ENCODE measurements around the gene HES2. TPM values are rescaled to one million over a fixed set of nuclear protein-coding genes. Genes with fewer than 3 reads are reported as not detected.

Gene HES2
- total and polyA plus RNA-seq, 9 of the 15 experiments (the other 6 are each of a cell fraction or from before 2014, with no cell fraction given), result 0.05 to 0.18 (median 0.07) TPM; not detected in 4

DNA sequence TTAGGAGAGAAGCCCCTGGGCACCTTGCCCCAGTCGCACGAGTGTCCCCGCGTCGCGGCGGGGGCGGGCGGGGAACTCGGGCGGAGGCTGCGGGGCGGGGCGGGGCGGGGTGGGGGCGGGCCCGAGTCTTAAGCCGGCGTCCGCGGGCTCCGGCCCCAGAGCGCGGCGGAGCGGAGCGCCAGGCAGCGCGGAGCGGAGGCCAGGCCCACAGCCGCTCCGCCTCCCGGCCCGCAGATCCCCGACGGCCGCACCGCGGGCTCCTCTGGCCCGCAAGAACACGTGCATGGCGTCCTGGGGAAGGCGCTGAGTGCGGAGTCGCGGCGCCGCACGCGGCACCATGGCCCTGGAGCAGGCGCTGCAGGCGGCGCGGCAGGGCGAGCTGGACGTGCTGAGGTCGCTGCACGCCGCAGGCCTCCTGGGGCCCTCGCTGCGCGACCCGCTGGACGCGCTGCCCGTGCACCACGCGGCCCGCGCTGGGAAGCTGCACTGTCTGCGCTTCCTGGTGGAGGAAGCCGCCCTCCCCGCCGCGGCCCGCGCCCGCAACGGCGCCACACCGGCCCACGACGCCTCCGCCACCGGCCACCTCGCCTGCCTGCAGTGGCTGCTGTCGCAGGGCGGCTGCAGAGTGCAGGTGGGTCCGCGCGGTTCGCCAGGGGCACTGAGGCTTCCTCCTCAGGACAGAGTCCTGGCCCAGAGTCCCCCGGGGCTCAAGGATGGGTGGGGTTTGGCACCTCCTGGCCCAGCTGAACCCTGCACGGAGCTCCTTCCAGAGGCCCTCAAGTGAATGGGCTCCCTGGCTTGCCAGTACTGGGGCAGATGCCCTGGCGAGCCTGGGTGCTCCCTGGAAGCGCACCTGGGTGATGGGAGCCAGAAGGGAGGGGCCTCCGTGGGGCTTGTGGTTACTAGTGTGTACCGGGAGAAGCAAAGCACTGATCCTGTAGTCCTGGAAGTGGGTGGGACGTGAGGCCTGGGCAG is 5.2 kb upstream of the HES2 start, which contains the start of gene ESPN (continued):
- TF ChIP-seq, protein P1, sequence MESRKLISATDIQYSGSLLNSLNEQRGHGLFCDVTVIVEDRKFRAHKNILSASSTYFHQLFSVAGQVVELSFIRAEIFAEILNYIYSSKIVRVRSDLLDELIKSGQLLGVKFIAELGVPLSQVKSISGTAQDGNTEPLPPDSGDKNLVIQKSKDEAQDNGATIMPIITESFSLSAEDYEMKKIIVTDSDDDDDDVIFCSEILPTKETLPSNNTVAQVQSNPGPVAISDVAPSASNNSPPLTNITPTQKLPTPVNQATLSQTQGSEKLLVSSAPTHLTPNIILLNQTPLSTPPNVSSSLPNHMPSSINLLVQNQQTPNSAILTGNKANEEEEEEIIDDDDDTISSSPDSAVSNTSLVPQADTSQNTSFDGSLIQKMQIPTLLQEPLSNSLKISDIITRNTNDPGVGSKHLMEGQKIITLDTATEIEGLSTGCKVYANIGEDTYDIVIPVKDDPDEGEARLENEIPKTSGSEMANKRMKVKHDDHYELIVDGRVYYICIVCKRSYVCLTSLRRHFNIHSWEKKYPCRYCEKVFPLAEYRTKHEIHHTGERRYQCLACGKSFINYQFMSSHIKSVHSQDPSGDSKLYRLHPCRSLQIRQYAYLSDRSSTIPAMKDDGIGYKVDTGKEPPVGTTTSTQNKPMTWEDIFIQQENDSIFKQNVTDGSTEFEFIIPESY (CRISPR knock-in tag; IDR thresholded peaks at IDR 0.05), result peak; percentile 92
- TF ChIP-seq ZBTB1 (CRISPR knock-in tag; IDR thresholded peaks at IDR 0.05; ENCODE audit: borderline replicate concordance, low read depth), result peak; percentile 66; the same call in 1 of the 2 replicates
- TF ChIP-seq CTBP1 (IDR thresholded peaks at IDR 0.05; ENCODE audit: borderline replicate concordance), result peak; percentile 77; the same call in 1 of the 2 replicates
- peak; percentile 28 for TF ChIP-seq FIP1L1 (IDR thresholded peaks at IDR 0.05; ENCODE audit: low read depth, low read length, poor library complexity, severe bottlenecking)
- peak; percentile 71; the same call in 1 of the 2 replicates for TF ChIP-seq ZNF431 (CRISPR knock-in tag; IDR thresholded peaks at IDR 0.05)
- no peak for TF ChIP-seq ZNF780A (CRISPR knock-in tag; IDR thresholded peaks at IDR 0.05)
- TF ChIP-seq ZNF197 (CRISPR knock-in tag; IDR thresholded peaks at IDR 0.05; ENCODE audit: low read depth), result no peak
- peak; percentile 72; the same call in 1 of the 2 replicates for TF ChIP-seq ZNF583 (CRISPR knock-in tag; IDR thresholded peaks at IDR 0.05)
- TF ChIP-seq ZNF695 (CRISPR knock-in tag; IDR thresholded peaks at IDR 0.05), result no peak
- TF ChIP-seq, protein P2, sequence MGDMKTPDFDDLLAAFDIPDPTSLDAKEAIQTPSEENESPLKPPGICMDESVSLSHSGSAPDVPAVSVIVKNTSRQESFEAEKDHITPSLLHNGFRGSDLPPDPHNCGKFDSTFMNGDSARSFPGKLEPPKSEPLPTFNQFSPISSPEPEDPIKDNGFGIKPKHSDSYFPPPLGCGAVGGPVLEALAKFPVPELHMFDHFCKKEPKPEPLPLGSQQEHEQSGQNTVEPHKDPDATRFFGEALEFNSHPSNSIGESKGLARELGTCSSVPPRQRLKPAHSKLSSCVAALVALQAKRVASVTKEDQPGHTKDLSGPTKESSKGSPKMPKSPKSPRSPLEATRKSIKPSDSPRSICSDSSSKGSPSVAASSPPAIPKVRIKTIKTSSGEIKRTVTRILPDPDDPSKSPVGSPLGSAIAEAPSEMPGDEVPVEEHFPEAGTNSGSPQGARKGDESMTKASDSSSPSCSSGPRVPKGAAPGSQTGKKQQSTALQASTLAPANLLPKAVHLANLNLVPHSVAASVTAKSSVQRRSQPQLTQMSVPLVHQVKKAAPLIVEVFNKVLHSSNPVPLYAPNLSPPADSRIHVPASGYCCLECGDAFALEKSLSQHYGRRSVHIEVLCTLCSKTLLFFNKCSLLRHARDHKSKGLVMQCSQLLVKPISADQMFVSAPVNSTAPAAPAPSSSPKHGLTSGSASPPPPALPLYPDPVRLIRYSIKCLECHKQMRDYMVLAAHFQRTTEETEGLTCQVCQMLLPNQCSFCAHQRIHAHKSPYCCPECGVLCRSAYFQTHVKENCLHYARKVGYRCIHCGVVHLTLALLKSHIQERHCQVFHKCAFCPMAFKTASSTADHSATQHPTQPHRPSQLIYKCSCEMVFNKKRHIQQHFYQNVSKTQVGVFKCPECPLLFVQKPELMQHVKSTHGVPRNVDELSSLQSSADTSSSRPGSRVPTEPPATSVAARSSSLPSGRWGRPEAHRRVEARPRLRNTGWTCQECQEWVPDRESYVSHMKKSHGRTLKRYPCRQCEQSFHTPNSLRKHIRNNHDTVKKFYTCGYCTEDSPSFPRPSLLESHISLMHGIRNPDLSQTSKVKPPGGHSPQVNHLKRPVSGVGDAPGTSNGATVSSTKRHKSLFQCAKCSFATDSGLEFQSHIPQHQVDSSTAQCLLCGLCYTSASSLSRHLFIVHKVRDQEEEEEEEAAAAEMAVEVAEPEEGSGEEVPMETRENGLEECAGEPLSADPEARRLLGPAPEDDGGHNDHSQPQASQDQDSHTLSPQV (IDR thresholded peaks at IDR 0.05), result no peak
- TF ChIP-seq ZFX (CRISPR knock-in tag; IDR thresholded peaks at IDR 0.05), result peak; percentile 43; the same call in 1 of the 2 replicates
- peak; percentile 16 for TF ChIP-seq TBP (optimal IDR thresholded peaks at IDR 0.05; ENCODE audit: low read depth, low read length)
- peak; percentile 63; the same call in 1 of the 2 replicates for TF ChIP-seq NFIC (IDR thresholded peaks at IDR 0.05)
- peak in 1 of 2 experiments; percentile 80; a peak in 2 of 4 replicates for TF ChIP-seq NONO (IDR thresholded peaks at IDR 0.05; ENCODE audit: low read depth in 2 of 2, low read length in 1 of 2)
- no peak for TF ChIP-seq CBX8 (IDR thresholded peaks at IDR 0.05; ENCODE audit: borderline replicate concordance, extremely low read depth, low read depth, low read length, poor library complexity, severe bottlenecking)
- TF ChIP-seq, protein P3, sequence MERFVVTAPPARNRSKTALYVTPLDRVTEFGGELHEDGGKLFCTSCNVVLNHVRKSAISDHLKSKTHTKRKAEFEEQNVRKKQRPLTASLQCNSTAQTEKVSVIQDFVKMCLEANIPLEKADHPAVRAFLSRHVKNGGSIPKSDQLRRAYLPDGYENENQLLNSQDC (CRISPR knock-in tag; IDR thresholded peaks at IDR 0.05), result no peak
- no peak for TF ChIP-seq HDAC1 (IDR thresholded peaks at IDR 0.05)
- no peak for TF ChIP-seq FOS (IDR thresholded peaks at IDR 0.05; ENCODE audit: extremely low read depth, insufficient read length)

Data from K562 (cell line).